Measurements from ENCODE around the gene TOE1.
"Not testable (repeated sequence)": the region's sequence is repeated elsewhere in the genome, so short reads cannot be mapped to it uniquely, and the experiment has no call there.

Gene TOE1

GRCh38 chr1:45339789-45340558 lies at the start of gene TOE1, which contains the start of gene MUTYH:
TSS of gene TOE1 (plus strand) at chr1:45340170. CDS start at chr1:45340253, 83 bp downstream.
TSS of gene MUTYH (minus strand) at chr1:45340440. CDS start at chr1:45334505, 5,935 bp downstream.
- DNase-seq (ENCODE audit: low read depth in 3 of 3): peak; percentile 85 to 99 (median 92)

- DNase-seq (ENCODE audit: low read depth in 3 of 3): not testable (repeated sequence)
Measured at GRCh38 chr1:45291002-45291401, 49.0 kb upstream of the TOE1 start.

- DNase-seq (ENCODE audit: low read depth in 3 of 3): no peak
Measured at GRCh38 chr1:45291716-45292115, 48.3 kb upstream of the TOE1 start.

- no peak for DNase-seq (ENCODE audit: low read depth in 3 of 3)
Measured at GRCh38 chr1:45297666-45298356, 42.2 kb upstream of the TOE1 start.

- no peak for DNase-seq (ENCODE audit: low read depth in 3 of 3)
Measured at GRCh38 chr1:45299296-45299695, 40.7 kb upstream of the TOE1 start.

- peak in 2 of 3 experiments; percentile 21 to 22 for DNase-seq (ENCODE audit: low read depth in 3 of 3)
Measured at GRCh38 chr1:45299981-45300668, 39.8 kb upstream of the TOE1 start.

- DNase-seq (ENCODE audit: low read depth in 3 of 3): no peak
Measured at GRCh38 chr1:45300669-45300997, 39.3 kb upstream of the TOE1 start.

GRCh38 chr1:45302505-45303150 lies 37.3 kb upstream of the TOE1 start:
- DNase-seq (ENCODE audit: low read depth in 3 of 3): no peak

- DNase-seq (ENCODE audit: low read depth in 3 of 3): peak; percentile 97 to 100 (median 97)
Measured at GRCh38 chr1:45303520-45304310, 36.3 kb upstream of the TOE1 start.

- DNase-seq (ENCODE audit: low read depth in 3 of 3): no peak
Measured at GRCh38 chr1:45304311-45305081, 35.5 kb upstream of the TOE1 start.

- no peak for DNase-seq (ENCODE audit: low read depth in 3 of 3)
Measured at GRCh38 chr1:45305231-45305630, 34.7 kb upstream of the TOE1 start.

GRCh38 chr1:45306319-45306718 lies 33.7 kb upstream of the TOE1 start:
- DNase-seq (ENCODE audit: low read depth in 3 of 3): peak in 2 of 3 experiments; percentile 15 to 54

- DNase-seq (ENCODE audit: low read depth in 3 of 3): no peak
Measured at GRCh38 chr1:45306905-45307304, 33.1 kb upstream of the TOE1 start.

- DNase-seq (ENCODE audit: low read depth in 3 of 3): no peak
Measured at GRCh38 chr1:45314266-45314665, 25.7 kb upstream of the TOE1 start.

GRCh38 chr1:45317166-45317565 lies 22.8 kb upstream of the TOE1 start:
- DNase-seq (ENCODE audit: low read depth in 3 of 3): no peak

GRCh38 chr1:45319761-45320160 lies 20.2 kb upstream of the TOE1 start:
- DNase-seq (ENCODE audit: low read depth in 3 of 3): no peak

GRCh38 chr1:45321444-45321843 lies 18.5 kb upstream of the TOE1 start:
- DNase-seq (ENCODE audit: low read depth in 3 of 3): no peak

GRCh38 chr1:45322486-45323040 lies 17.4 kb upstream of the TOE1 start:
- no peak for DNase-seq (ENCODE audit: low read depth in 3 of 3)

GRCh38 chr1:45325851-45326506 lies 14.0 kb upstream of the TOE1 start:
- DNase-seq (ENCODE audit: low read depth in 3 of 3): no peak
